HepG2 (cell line): Measurements from ENCODE around the gene ABCG4. TPM values are rescaled to one million over a fixed set of nuclear protein-coding genes. Genes with fewer than 3 reads are reported as not detected.

Source experiments
- CBX5 ChIP-seq: sonication (generic); formaldehyde crosslinking; IDR thresholded peaks from 2 replicates; pipeline ENCODE4 v1.4.0; 2020; ENCODE audit warnings: missing genetic modification reagents, borderline replicate concordance
- MXD4 ChIP-seq: IDR thresholded peaks from 2 replicates; pipeline ENCODE4 v1.6.1; 2016; ENCODE audit warnings: mild to moderate bottlenecking, missing biosample characterization, missing genetic modification reagents
- NKX3-1 ChIP-seq: sonication (generic); formaldehyde crosslinking; IDR thresholded peaks from 2 replicates; pipeline ENCODE4 v1.5.0; 2020; ENCODE audit warnings: missing genetic modification reagents
- ONECUT2 ChIP-seq: sonication (generic); formaldehyde crosslinking; IDR thresholded peaks from 2 replicates; pipeline ENCODE4 v1.4.0; 2020; ENCODE audit warnings: missing genetic modification reagents
- POLR2A ChIP-seq, 2 experiments: IDR thresholded peaks; 2 replicates each; pipeline ENCODE4 v1.6.1; 2011; ENCODE audit warnings: low read depth in 2 of 2, low read length in 2 of 2, mild to moderate bottlenecking in 1 of 2, moderate library complexity in 1 of 2; ENCODE audit not compliant: insufficient read depth in 1 of 2
- SIX1 ChIP-seq: sonication (generic); formaldehyde crosslinking; IDR thresholded peaks from 2 replicates; pipeline ENCODE4 v1.4.0; 2020; ENCODE audit warnings: missing genetic modification reagents, borderline replicate concordance
- TGIF2 ChIP-seq: IDR thresholded peaks from 2 replicates; pipeline ENCODE4 v1.6.1; 2016; ENCODE audit warnings: control low read depth, missing compliant biosample characterization
- ZNF12 ChIP-seq: sonication (generic); formaldehyde crosslinking; IDR thresholded peaks from 2 replicates; pipeline ENCODE4 v1.5.0; 2020; ENCODE audit warnings: missing genetic modification reagents
- ZNF138 ChIP-seq: sonication (generic); formaldehyde crosslinking; IDR thresholded peaks from 2 replicates; pipeline ENCODE4 v1.5.0; 2020; ENCODE audit warnings: mild to moderate bottlenecking, low read depth, missing genetic modification reagents
- ZNF329 ChIP-seq: sonication (generic); formaldehyde crosslinking; IDR thresholded peaks from 2 replicates; pipeline ENCODE4 v1.9.0; 2021; ENCODE audit warnings: low read depth, mild to moderate bottlenecking, missing genetic modification reagents
- ZNF382 ChIP-seq: sonication (generic); formaldehyde crosslinking; IDR thresholded peaks from 2 replicates; pipeline ENCODE4 v1.5.0; 2020; ENCODE audit warnings: missing genetic modification reagents, mild to moderate bottlenecking, borderline replicate concordance
- ZNF530 ChIP-seq: sonication (generic); formaldehyde crosslinking; IDR thresholded peaks from 2 replicates; pipeline ENCODE4 v1.5.0; 2020; ENCODE audit warnings: low read depth, mild to moderate bottlenecking, missing genetic modification reagents
- ZNF652 ChIP-seq: IDR thresholded peaks from 2 replicates; pipeline ENCODE4 v1.6.1; 2016; ENCODE audit warnings: low read depth, borderline replicate concordance
- ZNF761 ChIP-seq: sonication (generic); formaldehyde crosslinking; conservative IDR thresholded peaks from 2 replicates; pipeline ENCODE4 v1.4.0; 2020; ENCODE audit warnings: mild to moderate bottlenecking, missing genetic modification reagents
- ZNF782 ChIP-seq: sonication (generic); formaldehyde crosslinking; IDR thresholded peaks from 2 replicates; pipeline ENCODE4 v1.4.0; 2020; ENCODE audit warnings: missing genetic modification reagents, mild to moderate bottlenecking, borderline replicate concordance
- ZZZ3 ChIP-seq: sonication (generic); formaldehyde crosslinking; IDR thresholded peaks from 2 replicates; pipeline ENCODE4 v1.4.0; 2020; ENCODE audit warnings: missing genetic modification reagents, mild to moderate bottlenecking, borderline replicate concordance
- polyA plus RNA-seq, 8 experiments: library from polyadenylated mRNA; depleted of rRNA in 3 of 8; stranded (reverse) in 7 of 8; unstranded in 1 of 8; fragments of >200 nt; fragmentation: Illumina TruSeq in 4 of 8; extraction: Trizol in 4 of 8; gene quantifications; 2 replicates each; pipeline versions ENCODE4 v1.2.1 to v1.2.3, GENCODE V29; 2011 to 2016; ENCODE audit warnings: low read depth in 4 of 8, missing spikeins in 1 of 8, mixed read lengths in 1 of 8; ENCODE audit not compliant: insufficient read depth in 1 of 8
- total RNA-seq, 5 experiments: library from RNA; depleted of rRNA; stranded (reverse); fragments of >200 nt; fragmentation: Illumina TruSeq; extraction: Trizol; gene quantifications; 2 replicates each; pipeline ENCODE4 v1.2.3, GENCODE V29; 2016; ENCODE audit warnings: low read depth in 1 of 5
- TF ChIP-seq, protein P1 (sequence below): sonication (generic); formaldehyde crosslinking; IDR thresholded peaks from 2 replicates; pipeline ENCODE4 v1.4.0; 2020; ENCODE audit warnings: mild to moderate bottlenecking, missing genetic modification reagents
- TF ChIP-seq, protein P2 (sequence below): IDR thresholded peaks from 2 replicates; pipeline ENCODE4 v1.6.1; 2016; ENCODE audit warnings: low read depth, control low read depth
- TF ChIP-seq, protein P3 (sequence below): IDR thresholded peaks from 2 replicates; pipeline ENCODE4 v1.6.1; 2016; ENCODE audit warnings: low read depth, borderline replicate concordance
- TF ChIP-seq, protein P4 (sequence below): sonication (generic); formaldehyde crosslinking; IDR thresholded peaks from 2 replicates; pipeline ENCODE4 v1.9.0; 2022; ENCODE audit warnings: low read depth, missing genetic modification reagents
- TF ChIP-seq, protein P5 (sequence below): sonication (generic); formaldehyde crosslinking; IDR thresholded peaks from 2 replicates; pipeline ENCODE4 v1.4.0; 2020; ENCODE audit warnings: low read depth, missing genetic modification reagents

Gene ABCG4
- total and polyA plus RNA-seq, 2 of the 13 experiments (the other 11 are each of a cell fraction or from before 2014, with no cell fraction given) = not detected

DNA sequence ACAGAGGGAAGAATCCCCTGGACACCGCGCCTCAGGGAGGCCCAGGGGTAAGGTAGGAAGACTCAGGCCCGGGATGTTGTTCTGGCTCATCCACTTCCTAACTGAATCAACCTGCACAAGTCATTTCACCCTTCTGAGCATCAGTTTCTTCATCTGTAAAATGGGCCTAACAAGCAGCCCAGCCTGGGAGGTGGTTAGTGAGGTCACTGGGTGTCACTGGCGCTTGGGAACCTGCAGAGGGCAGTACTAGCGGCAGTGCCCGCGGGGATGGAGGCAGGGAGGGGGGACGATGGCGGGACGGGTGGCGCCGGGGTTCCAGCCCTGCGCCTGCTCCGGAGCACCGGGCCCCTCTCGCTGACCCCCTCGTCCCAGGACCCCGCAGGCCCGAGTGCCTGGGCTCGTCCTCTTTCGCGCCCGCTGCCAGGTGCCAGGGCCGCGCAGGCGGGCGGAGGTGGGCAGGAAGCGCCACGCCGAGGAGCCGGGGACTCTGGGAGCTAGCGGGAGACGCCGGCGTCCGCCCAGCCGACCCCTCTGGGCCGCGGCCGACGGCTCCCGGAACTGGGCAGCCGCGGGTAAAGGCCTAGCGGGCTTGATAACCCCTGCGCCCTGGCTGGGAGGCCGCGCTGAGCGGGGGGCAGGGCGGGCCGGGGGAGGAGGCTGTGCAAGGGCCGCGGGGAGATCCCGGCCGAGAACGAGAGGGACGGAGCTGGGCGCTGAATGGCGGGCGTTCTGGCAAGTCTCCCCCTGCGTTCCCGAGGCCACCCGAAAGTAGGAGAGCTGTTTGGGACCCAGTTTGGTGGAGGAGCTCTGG lies 19.8 kb downstream of the ABCG4 start, which contains the start of gene NLRX1 (continued):
- TF ChIP-seq TGIF2 (0 out of 2 replicates have a peak, but pooled peaks have one; percentile 39), MXD4 (CRISPR knock-in tag) (no peak), CBX5 (no peak; the same call in 1 of the 2 replicates), ZZZ3 (CRISPR knock-in tag) (no peak), ZNF761 (CRISPR knock-in tag) (no peak), ZNF138 (no peak), NKX3-1 (peak; percentile 83), SIX1 (no peak), ZNF530 (CRISPR knock-in tag) (no peak), ZNF782 (CRISPR knock-in tag) (no peak), ZNF12 (CRISPR knock-in tag) (no peak), ZNF652 (CRISPR knock-in tag) (no peak), POLR2A (IDR thresholded peaks at IDR 0.05; ENCODE audit: insufficient read depth in 1 of 2, low read depth in 2 of 2, low read length in 2 of 2) (peak; percentile 78 to 82), ZNF329 (CRISPR knock-in tag) (no peak), ONECUT2 (CRISPR knock-in tag) (no peak), ZNF382 (CRISPR knock-in tag) (no peak)
- TF ChIP-seq, protein P1, sequence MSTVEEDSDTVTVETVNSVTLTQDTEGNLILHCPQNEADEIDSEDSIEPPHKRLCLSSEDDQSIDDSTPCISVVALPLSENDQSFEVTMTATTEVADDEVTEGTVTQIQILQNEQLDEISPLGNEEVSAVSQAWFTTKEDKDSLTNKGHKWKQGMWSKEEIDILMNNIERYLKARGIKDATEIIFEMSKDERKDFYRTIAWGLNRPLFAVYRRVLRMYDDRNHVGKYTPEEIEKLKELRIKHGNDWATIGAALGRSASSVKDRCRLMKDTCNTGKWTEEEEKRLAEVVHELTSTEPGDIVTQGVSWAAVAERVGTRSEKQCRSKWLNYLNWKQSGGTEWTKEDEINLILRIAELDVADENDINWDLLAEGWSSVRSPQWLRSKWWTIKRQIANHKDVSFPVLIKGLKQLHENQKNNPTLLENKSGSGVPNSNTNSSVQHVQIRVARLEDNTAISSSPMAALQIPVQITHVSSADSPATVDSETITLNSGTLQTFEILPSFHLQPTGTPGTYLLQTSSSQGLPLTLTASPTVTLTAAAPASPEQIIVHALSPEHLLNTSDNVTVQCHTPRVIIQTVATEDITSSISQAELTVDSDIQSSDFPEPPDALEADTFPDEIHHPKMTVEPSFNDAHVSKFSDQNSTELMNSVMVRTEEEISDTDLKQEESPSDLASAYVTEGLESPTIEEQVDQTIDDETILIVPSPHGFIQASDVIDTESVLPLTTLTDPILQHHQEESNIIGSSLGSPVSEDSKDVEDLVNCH = no peak
- TF ChIP-seq, protein P2, sequence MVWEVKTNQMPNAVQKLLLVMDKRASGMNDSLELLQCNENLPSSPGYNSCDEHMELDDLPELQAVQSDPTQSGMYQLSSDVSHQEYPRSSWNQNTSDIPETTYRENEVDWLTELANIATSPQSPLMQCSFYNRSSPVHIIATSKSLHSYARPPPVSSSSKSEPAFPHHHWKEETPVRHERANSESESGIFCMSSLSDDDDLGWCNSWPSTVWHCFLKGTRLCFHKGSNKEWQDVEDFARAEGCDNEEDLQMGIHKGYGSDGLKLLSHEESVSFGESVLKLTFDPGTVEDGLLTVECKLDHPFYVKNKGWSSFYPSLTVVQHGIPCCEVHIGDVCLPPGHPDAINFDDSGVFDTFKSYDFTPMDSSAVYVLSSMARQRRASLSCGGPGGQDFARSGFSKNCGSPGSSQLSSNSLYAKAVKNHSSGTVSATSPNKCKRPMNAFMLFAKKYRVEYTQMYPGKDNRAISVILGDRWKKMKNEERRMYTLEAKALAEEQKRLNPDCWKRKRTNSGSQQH (CRISPR knock-in tag) = no peak
- TF ChIP-seq, protein P3, sequence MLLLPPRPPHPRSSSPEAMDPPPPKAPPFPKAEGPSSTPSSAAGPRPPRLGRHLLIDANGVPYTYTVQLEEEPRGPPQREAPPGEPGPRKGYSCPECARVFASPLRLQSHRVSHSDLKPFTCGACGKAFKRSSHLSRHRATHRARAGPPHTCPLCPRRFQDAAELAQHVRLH = peak; percentile 61
- TF ChIP-seq, protein P4, sequence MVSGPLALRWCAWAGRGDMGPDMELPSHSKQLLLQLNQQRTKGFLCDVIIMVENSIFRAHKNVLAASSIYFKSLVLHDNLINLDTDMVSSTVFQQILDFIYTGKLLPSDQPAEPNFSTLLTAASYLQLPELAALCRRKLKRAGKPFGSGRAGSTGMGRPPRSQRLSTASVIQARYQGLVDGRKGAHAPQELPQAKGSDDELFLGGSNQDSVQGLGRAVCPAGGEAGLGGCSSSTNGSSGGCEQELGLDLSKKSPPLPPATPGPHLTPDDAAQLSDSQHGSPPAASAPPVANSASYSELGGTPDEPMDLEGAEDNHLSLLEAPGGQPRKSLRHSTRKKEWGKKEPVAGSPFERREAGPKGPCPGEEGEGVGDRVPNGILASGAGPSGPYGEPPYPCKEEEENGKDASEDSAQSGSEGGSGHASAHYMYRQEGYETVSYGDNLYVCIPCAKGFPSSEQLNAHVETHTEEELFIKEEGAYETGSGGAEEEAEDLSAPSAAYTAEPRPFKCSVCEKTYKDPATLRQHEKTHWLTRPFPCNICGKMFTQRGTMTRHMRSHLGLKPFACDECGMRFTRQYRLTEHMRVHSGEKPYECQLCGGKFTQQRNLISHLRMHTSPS (CRISPR knock-in tag) = no peak; the same call in 1 of the 2 replicates
- TF ChIP-seq, protein P5, sequence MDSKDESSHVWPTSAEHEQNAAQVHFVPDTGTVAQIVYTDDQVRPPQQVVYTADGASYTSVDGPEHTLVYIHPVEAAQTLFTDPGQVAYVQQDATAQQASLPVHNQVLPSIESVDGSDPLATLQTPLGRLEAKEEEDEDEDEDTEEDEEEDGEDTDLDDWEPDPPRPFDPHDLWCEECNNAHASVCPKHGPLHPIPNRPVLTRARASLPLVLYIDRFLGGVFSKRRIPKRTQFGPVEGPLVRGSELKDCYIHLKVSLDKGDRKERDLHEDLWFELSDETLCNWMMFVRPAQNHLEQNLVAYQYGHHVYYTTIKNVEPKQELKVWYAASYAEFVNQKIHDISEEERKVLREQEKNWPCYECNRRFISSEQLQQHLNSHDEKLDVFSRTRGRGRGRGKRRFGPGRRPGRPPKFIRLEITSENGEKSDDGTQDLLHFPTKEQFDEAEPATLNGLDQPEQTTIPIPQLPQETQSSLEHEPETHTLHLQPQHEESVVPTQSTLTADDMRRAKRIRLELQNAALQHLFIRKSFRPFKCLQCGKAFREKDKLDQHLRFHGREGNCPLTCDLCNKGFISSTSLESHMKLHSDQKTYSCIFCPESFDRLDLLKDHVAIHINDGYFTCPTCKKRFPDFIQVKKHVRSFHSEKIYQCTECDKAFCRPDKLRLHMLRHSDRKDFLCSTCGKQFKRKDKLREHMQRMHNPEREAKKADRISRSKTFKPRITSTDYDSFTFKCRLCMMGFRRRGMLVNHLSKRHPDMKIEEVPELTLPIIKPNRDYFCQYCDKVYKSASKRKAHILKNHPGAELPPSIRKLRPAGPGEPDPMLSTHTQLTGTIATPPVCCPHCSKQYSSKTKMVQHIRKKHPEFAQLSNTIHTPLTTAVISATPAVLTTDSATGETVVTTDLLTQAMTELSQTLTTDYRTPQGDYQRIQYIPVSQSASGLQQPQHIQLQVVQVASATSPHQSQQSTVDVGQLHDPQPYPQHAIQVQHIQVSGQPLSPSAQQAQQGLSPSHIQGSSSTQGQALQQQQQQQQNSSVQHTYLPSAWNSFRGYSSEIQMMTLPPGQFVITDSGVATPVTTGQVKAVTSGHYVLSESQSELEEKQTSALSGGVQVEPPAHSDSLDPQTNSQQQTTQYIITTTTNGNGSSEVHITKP = no peak
